ENCODE measurements around the gene DPP6. TPM values are rescaled to one million over a fixed set of nuclear protein-coding genes. Genes with fewer than 3 reads are reported as not detected.

DPP6 gene
- total RNA-seq, 1 experiment from 2014 or later = not detected

DNA sequence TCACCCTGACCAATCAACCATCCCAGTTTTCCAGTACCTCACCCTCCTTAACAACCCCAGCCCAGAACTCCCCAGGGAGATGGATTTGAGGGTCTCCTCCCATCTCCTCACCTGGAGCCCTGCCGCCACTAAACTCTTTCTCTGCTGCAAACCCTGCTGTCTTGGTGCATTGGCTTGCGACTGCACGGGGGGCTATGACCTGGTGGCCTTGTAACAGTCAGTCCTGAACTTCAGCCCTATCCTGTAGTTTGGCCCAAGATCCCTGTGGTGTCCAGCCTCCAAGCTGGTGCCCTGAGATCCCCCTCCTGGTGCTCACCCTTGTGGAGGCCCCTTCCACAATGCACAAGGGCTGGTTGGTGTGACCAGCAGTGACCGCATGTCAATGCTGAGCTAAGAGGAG, 858.8 kb downstream of the DPP6 start:
- no peak overlapping the region for H3K4me3 ChIP-seq
- POLR2A ChIA-PET (ENCODE audit: unreplicated experiment) = no interaction called here
- CTCF ChIA-PET = no interaction called here
- no peaks in the 10 kb centered on the region for H3F3A ChIP-seq (ENCODE audit: insufficient read depth, low read depth)
- TF ChIP-seq EZH2 (IDR thresholded peaks at IDR 0.05; ENCODE audit: low read depth) = no peak
- TF ChIP-seq, protein P1, sequence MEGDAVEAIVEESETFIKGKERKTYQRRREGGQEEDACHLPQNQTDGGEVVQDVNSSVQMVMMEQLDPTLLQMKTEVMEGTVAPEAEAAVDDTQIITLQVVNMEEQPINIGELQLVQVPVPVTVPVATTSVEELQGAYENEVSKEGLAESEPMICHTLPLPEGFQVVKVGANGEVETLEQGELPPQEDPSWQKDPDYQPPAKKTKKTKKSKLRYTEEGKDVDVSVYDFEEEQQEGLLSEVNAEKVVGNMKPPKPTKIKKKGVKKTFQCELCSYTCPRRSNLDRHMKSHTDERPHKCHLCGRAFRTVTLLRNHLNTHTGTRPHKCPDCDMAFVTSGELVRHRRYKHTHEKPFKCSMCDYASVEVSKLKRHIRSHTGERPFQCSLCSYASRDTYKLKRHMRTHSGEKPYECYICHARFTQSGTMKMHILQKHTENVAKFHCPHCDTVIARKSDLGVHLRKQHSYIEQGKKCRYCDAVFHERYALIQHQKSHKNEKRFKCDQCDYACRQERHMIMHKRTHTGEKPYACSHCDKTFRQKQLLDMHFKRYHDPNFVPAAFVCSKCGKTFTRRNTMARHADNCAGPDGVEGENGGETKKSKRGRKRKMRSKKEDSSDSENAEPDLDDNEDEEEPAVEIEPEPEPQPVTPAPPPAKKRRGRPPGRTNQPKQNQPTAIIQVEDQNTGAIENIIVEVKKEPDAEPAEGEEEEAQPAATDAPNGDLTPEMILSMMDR (conservative IDR thresholded peaks at IDR 0.05) = no peak
- peaks cover 2% of the 10 kb centered on the region; the same call in 1 of the 2 replicates for H4K20me1 ChIP-seq (ENCODE audit: insufficient read depth)
- no peak overlapping the region for H2AFZ ChIP-seq
- DNase-seq = no peak
- no peak overlapping the region for H3K4me2 ChIP-seq
- H3K9me2 ChIP-seq (ENCODE audit: insufficient read depth) = no peaks in the 10 kb centered on the region
- no peak overlapping the region for H3K27ac ChIP-seq
- peaks cover 91% of the 10 kb centered on the region for H3K27me3 ChIP-seq (ENCODE audit: insufficient read depth, low read depth)
- H3K9me3 ChIP-seq (ENCODE audit: insufficient read depth, low read depth) = no peaks in the 10 kb centered on the region; the same call in 1 of the 2 replicates
- no peaks in the 10 kb centered on the region for H3K4me1 ChIP-seq (replicated peaks; ENCODE audit: insufficient read depth)
- no TSS peak for BruUV-seq (replicated peaks)
- H3K79me2 ChIP-seq (ENCODE audit: low read depth) = no peaks in the 10 kb centered on the region
- H3K36me3 ChIP-seq (ENCODE audit: low read depth) = no peaks in the 10 kb centered on the region
- intact Hi-C loops (cut with micrococcal nuclease; ENCODE audit: unreplicated experiment) = no loop called here

DNA sequence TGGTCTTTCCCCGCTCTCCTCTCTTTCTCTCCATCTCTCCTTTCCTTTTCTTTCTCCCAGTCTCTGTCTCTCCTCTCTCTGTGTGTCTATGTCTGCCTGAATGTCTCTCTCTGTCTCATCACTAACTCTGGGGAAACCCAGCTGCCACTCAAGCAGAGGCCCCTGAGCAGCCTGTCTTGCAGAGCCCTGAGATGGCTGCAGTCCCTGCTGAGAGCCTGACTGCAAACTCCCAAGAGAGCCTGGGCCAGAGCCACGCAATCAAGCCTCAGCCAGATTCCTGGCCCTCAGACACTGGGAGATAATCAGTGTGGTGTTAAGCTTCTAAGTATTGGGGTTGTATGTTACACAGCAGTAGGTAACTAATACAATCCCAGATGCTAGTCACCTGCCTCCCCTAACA, 859.2 kb downstream of the DPP6 start:
- ChIA-PET POLR2A (ENCODE audit: unreplicated experiment) (no interaction called here), CTCF (interaction anchor here (1.2 kb wide), 1 partner anchor 688 kb away, joined by 6 read pairs; no protein-coding TSS in a partner anchor)
- Histone ChIP-seq H3K4me3 (no peak overlapping the region), H4K20me1 (ENCODE audit: insufficient read depth) (peaks cover 2% of the 10 kb centered on the region; the same call in 1 of the 2 replicates), H3K9me2 (ENCODE audit: insufficient read depth) (no peaks in the 10 kb centered on the region), H3K36me3 (ENCODE audit: low read depth) (no peaks in the 10 kb centered on the region), H2AFZ (no peak overlapping the region), H3K79me2 (ENCODE audit: low read depth) (no peaks in the 10 kb centered on the region), H3F3A (ENCODE audit: insufficient read depth, low read depth) (no peaks in the 10 kb centered on the region), H3K4me2 (no peak overlapping the region), H3K9me3 (ENCODE audit: insufficient read depth, low read depth) (no peaks in the 10 kb centered on the region; the same call in 1 of the 2 replicates), H3K27me3 (ENCODE audit: insufficient read depth, low read depth) (peaks cover 91% of the 10 kb centered on the region), H3K27ac (no peak overlapping the region), H3K4me1 (replicated peaks; ENCODE audit: insufficient read depth) (no peaks in the 10 kb centered on the region)
- DNase-seq = no peak
- no TSS peak for BruUV-seq (replicated peaks)
- no peak for TF ChIP-seq EZH2 (IDR thresholded peaks at IDR 0.05; ENCODE audit: low read depth)
- TF ChIP-seq, protein P1 (conservative IDR thresholded peaks at IDR 0.05) = no peak
- intact Hi-C loops (cut with micrococcal nuclease; ENCODE audit: unreplicated experiment) = no loop called here

DNA sequence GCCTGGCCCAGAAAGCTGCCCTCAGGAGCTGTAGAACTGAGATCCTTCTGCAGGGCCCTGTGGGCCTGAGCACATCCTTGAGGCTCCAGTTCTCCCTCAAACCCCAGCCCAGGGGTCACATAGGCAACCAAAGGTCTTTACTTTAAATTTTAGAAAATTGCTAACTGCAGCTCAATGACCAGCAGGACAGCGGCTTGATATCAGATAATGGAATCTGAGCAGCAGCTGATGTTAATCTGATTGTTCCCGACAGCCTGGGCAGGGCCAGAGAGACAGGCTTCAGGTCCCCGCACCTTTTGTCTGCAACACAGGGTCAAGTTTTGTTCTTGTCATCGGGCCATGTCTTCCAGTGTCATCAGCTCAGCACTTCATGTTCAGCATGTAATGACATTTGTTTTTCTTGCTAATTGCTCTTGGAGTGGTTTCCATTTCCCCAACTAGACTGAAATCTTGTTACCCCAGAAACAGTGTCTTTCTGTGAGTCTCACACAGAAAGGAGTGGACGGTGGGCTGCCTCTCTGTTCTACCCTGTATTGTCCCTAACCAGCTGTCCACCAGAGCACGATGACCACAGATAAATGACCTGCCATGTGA, 859.8 kb downstream of the DPP6 start:
- Histone ChIP-seq H4K20me1 (ENCODE audit: insufficient read depth) (peaks cover 2% of the 10 kb centered on the region; the same call in 1 of the 2 replicates), H2AFZ (no peak overlapping the region), H3K4me3 (no peak overlapping the region), H3K9me3 (ENCODE audit: insufficient read depth, low read depth) (no peaks in the 10 kb centered on the region; the same call in 1 of the 2 replicates), H3K4me1 (replicated peaks; ENCODE audit: insufficient read depth) (no peaks in the 10 kb centered on the region), H3K27me3 (ENCODE audit: insufficient read depth, low read depth) (peaks cover 91% of the 10 kb centered on the region), H3K9me2 (ENCODE audit: insufficient read depth) (no peaks in the 10 kb centered on the region), H3K27ac (no peak overlapping the region), H3K4me2 (no peak overlapping the region), H3K79me2 (ENCODE audit: low read depth) (no peaks in the 10 kb centered on the region), H3K36me3 (ENCODE audit: low read depth) (no peaks in the 10 kb centered on the region), H3F3A (ENCODE audit: insufficient read depth, low read depth) (no peaks in the 10 kb centered on the region)
- TF ChIP-seq, protein P1 (conservative IDR thresholded peaks at IDR 0.05) = no peak
- TF ChIP-seq EZH2 (IDR thresholded peaks at IDR 0.05; ENCODE audit: low read depth) = no peak
- intact Hi-C loops (cut with micrococcal nuclease; ENCODE audit: unreplicated experiment) = no loop called here
- ChIA-PET POLR2A (ENCODE audit: unreplicated experiment) (no interaction called here), CTCF (interaction anchor here (1.2 kb wide), 1 partner anchor 687 kb away, joined by 6 read pairs; no protein-coding TSS in a partner anchor)
- no peak for DNase-seq
- BruUV-seq (replicated peaks) = no TSS peak
